Muscle of leg (tissue), 16 donors: ENCODE measurements around the gene ALG3. TPM values are rescaled to one million over a fixed set of nuclear protein-coding genes. Genes with fewer than 3 reads are reported as not detected.

ENCODE experiments used
- DNase-seq: peaks from one replicate; pipeline ENCODE4 v3.0.0; 2013
- H3K27ac ChIP-seq: one replicate; pipeline ENCODE4 v1.5.1; 2013; ENCODE audit warnings: mild to moderate bottlenecking, low read length, control low read depth
- H3K27me3 ChIP-seq: one replicate; pipeline ENCODE4 v1.6.1; 2013; ENCODE audit warnings: low read length; ENCODE audit not compliant: control insufficient read depth, insufficient read depth
- H3K36me3 ChIP-seq: one replicate; pipeline ENCODE4 v1.6.1; 2013; ENCODE audit warnings: low read length; ENCODE audit not compliant: control insufficient read depth, insufficient read depth
- H3K4me1 ChIP-seq: one replicate; pipeline ENCODE4 v1.6.1; 2013; ENCODE audit warnings: low read length; ENCODE audit not compliant: control insufficient read depth, insufficient read depth
- H3K4me3 ChIP-seq: one replicate; pipeline ENCODE4 v1.5.1; 2013; ENCODE audit warnings: low read length, control low read depth
- H3K9me3 ChIP-seq: replicated peaks from 2 replicates; pipeline ENCODE4 v1.6.1; 2013; ENCODE audit warnings: low read depth, low read length; ENCODE audit not compliant: control insufficient read depth
- WGBS: methylation state at CpG from one replicate; pipeline ENCODE4 v1.1.5; 2013; ENCODE audit warnings: missing lambda C conversion rate; ENCODE audit not compliant: insufficient coverage; 5-methylcytosine and 5-hydroxymethylcytosine counted together
- long read RNA-seq, 11 donors: transcript quantifications; one replicate each; lab custom pipeline, GENCODE V29; 2026
- polyA plus RNA-seq, 8 donors: library from polyadenylated mRNA; unstranded; fragments of 120-200 nt; gene quantifications; one replicate each; pipeline versions ENCODE4 v1.2.1 to v1.2.3, GENCODE V29; 2013; ENCODE audit warnings: inconsistent platforms in 1 of 8, low replicate concordance in 1 of 8; ENCODE audit not compliant: insufficient read length in 8 of 8, insufficient read depth in 1 of 8
- total RNA-seq: library from RNA; stranded (reverse); fragments of 120-200 nt; gene quantifications from one replicate; pipeline ENCODE4 v1.2.4, GENCODE V29; 2013

The ALG3 gene
- total RNA-seq, result 9.6 TPM
- polyA plus RNA-seq, result 10 to 100 TPM; 21.5 to 28.0 (median 23.2) TPM
- long read RNA-seq, donor 1, partial matches to known transcripts, result 0 of 4 reads
- long read RNA-seq, donor 1, other reads (novel, unspliced or antisense), result 0 of 4 reads
- long read RNA-seq, donor 2, partial matches to known transcripts, result 0 of 1 reads
- long read RNA-seq, donor 2, other reads (novel, unspliced or antisense), result 0 of 1 reads
- long read RNA-seq, donor 3, transcript ALG3-201 (9 exons, 1,528 nt), result major isoform, 6 of 8 reads
- long read RNA-seq, donor 3, partial matches to known transcripts, result 0 of 8 reads
- long read RNA-seq, donor 3, other reads (novel, unspliced or antisense), result 0 of 8 reads
- long read RNA-seq, donor 4, partial matches to known transcripts, result 0 of 4 reads
- long read RNA-seq, donor 4, other reads (novel, unspliced or antisense), result 0 of 4 reads
- long read RNA-seq, donor 5, transcript ALG3-201 (9 exons, 1,528 nt), result major isoform, 14 of 18 reads
- long read RNA-seq, donor 5, partial matches to known transcripts, result 0 of 18 reads
- long read RNA-seq, donor 5, other reads (novel, unspliced or antisense), result 0 of 18 reads
- long read RNA-seq, donor 6, partial matches to known transcripts, result 0 of 7 reads
- long read RNA-seq, donor 6, other reads (novel, unspliced or antisense), result 0 of 7 reads
- long read RNA-seq, donor 7, transcript ALG3-201 (9 exons, 1,528 nt), result major isoform, 6 of 12 reads
- long read RNA-seq, donor 7, partial matches to known transcripts, result 5 of 12 reads
- long read RNA-seq, donor 7, other reads (novel, unspliced or antisense), result 0 of 12 reads
- long read RNA-seq, donor 8, transcript ALG3-201 (9 exons, 1,528 nt), result major isoform, 6 of 9 reads
- long read RNA-seq, donor 8, partial matches to known transcripts, result 0 of 9 reads
- long read RNA-seq, donor 8, other reads (novel, unspliced or antisense), result 0 of 9 reads
- long read RNA-seq, donor 9, transcript ALG3-201 (9 exons, 1,528 nt), result major isoform, 7 of 102 reads
- long read RNA-seq, donor 9, partial matches to known transcripts, result 80 of 102 reads
- long read RNA-seq, donor 9, other reads (novel, unspliced or antisense), result 14 of 102 reads
- long read RNA-seq, donor 10, transcript ALG3-201 (9 exons, 1,528 nt), result major isoform, 9 of 15 reads
- long read RNA-seq, donor 10, partial matches to known transcripts, result 5 of 15 reads
- long read RNA-seq, donor 10, other reads (novel, unspliced or antisense), result 0 of 15 reads
- long read RNA-seq, donor 11, transcript ALG3-201 (9 exons, 1,528 nt), result major isoform, 7 of 7 reads
- long read RNA-seq, donor 11, partial matches to known transcripts, result 0 of 7 reads
- long read RNA-seq, donor 11, other reads (novel, unspliced or antisense), result 0 of 7 reads

GRCh38 chr3:184248454-184249411 lies at the start of gene ALG3:
Gene ALG3 (minus strand): TSS chr3:184248962. CDS start chr3:184248940, 22 bp downstream.
- H3K9me3 ChIP-seq, result no peaks in the 10 kb centered on the region
- peak within 1 kb of the TSS; percentile 69 for H3K4me3 ChIP-seq
- H3K4me1 ChIP-seq, result peaks cover 13% of the 10 kb centered on the region
- no peaks in the 10 kb centered on the region for H3K27me3 ChIP-seq
- under 1% methylated on average over 41 of the region's 49 CpGs for WGBS
- peaks cover 18% of the 10 kb centered on the region for H3K36me3 ChIP-seq
- DNase-seq, result peak; percentile 92
- peak within 1 kb of the TSS; percentile 73 for H3K27ac ChIP-seq

DNA sequence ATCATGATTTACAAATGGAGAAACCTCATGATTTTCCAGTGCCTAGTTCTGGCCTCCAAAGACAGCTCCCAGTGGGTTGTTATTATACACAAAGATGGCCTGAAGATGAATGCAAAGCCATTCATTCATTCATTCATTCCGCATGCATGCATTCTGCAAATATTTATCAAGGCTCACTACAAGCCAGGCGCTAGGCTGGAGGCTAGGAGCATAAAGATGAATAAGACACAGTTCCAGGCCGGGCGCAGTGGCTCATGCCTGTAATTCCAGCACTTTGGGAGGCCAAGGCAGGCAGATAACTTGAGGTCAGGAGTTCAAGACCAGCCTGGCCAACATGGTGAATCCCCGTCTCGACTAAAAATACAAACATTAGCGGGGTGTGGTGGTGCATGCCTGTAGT lies 47.9 kb upstream of the ALG3 start:
- H3K36me3 ChIP-seq, result peaks cover 12% of the 10 kb centered on the region
- no peak for DNase-seq
- no peaks in the 10 kb centered on the region for H3K27me3 ChIP-seq
- no peak overlapping the region for H3K4me3 ChIP-seq
- 79% methylated on average over 6 of the region's 7 CpGs for WGBS
- peaks cover 14% of the 10 kb centered on the region for H3K4me1 ChIP-seq
- no peaks in the 10 kb centered on the region for H3K9me3 ChIP-seq
- no peak overlapping the region for H3K27ac ChIP-seq

DNA sequence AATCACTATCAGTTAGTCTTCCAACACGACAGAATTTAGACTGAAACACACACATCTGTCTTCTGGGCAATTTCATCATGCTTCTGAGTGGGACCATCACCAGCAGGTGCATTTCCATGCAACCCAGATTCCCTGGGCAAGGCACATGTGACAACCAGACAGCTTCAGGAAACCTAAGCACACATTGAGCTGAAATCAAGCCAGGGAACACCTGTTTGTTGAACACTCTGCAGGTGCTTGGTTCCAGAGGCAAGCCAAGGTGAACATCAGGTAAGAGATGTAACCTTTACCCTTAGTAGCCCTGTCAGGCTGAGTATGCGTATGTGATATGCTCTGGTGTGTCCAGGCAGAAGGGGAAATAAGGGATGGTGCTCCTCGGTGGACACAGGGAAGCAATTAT lies 47.0 kb upstream of the ALG3 start:
- no peaks in the 10 kb centered on the region for H3K9me3 ChIP-seq
- H3K4me1 ChIP-seq, result peaks cover 14% of the 10 kb centered on the region
- WGBS, result 14% methylated on average over 1 of the region's 3 CpGs
- H3K27me3 ChIP-seq, result no peaks in the 10 kb centered on the region
- no peak overlapping the region for H3K27ac ChIP-seq
- DNase-seq, result no peak
- no peak overlapping the region for H3K4me3 ChIP-seq
- H3K36me3 ChIP-seq, result peaks cover 7% of the 10 kb centered on the region

GRCh38 chr3:184291738-184292445 lies 43.1 kb upstream of the ALG3 start:
- Histone ChIP-seq H3K4me1 (no peaks in the 10 kb centered on the region), H3K9me3 (no peaks in the 10 kb centered on the region), H3K27me3 (peaks cover 8% of the 10 kb centered on the region), H3K36me3 (no peaks in the 10 kb centered on the region), H3K4me3 (no peak overlapping the region), H3K27ac (no peak overlapping the region)
- no peak for DNase-seq
- 86% methylated on average over 13 of the region's 21 CpGs for WGBS

DNA sequence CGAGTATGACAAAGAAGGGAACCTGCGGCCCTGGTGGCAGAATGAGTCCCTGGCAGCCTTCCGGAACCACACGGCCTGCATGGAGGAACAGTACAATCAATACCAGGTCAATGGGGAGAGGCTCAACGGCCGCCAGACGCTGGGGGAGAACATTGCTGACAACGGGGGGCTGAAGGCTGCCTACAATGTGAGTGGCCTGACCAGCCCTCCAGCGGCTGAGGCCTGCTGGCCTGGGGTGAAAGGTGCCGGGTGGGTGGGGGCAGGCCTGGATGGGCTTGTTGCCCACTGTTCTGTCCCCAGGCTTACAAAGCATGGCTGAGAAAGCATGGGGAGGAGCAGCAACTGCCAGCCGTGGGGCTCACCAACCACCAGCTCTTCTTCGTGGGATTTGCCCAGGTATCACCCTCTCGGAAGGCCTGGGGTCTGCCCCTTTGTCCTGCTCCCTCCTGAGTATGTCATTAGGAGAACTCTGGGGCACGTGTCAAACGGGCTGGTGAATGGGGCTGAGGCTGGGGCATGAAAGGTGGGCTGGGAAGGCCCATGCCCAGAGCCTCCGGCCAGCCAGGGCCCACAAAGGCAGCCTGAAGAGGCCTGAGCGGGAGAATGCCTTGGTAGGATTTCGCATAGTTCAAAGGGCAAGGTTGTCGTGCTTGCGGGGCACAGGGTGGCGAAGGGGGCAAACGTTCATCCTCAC lies 42.4 kb upstream of the ALG3 start:
- Histone ChIP-seq H3K4me3 (no peak overlapping the region), H3K27me3 (peaks cover 8% of the 10 kb centered on the region), H3K9me3 (no peaks in the 10 kb centered on the region), H3K36me3 (no peaks in the 10 kb centered on the region), H3K4me1 (no peaks in the 10 kb centered on the region), H3K27ac (no peak overlapping the region)
- WGBS, result 80% methylated on average over 21 of the region's 22 CpGs
- DNase-seq, result no peak

DNA sequence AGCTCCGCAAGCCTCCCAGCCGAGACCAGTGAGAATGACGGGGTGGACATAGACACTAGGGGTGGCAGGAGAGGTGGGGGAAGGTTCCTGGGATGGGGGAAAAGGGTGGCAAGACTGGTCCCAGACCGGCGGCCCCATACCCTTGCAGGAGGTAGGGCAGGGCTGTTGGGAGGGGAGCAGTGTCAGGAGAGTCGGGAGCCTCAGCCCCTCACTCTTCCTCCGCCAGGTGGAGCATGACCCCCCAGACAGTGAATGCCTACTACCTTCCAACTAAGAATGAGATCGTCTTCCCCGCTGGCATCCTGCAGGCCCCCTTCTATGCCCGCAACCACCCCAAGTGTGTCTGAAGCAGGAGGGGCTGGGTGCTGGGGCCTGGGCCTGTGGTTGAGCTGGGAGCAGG lies 41.6 kb upstream of the ALG3 start:
- Histone ChIP-seq H3K36me3 (no peaks in the 10 kb centered on the region), H3K4me3 (no peak overlapping the region), H3K4me1 (no peaks in the 10 kb centered on the region), H3K27me3 (peaks cover 8% of the 10 kb centered on the region), H3K9me3 (no peaks in the 10 kb centered on the region), H3K27ac (no peak overlapping the region)
- 80% methylated on average over 3 of the region's 10 CpGs for WGBS
- DNase-seq, result no peak

DNA sequence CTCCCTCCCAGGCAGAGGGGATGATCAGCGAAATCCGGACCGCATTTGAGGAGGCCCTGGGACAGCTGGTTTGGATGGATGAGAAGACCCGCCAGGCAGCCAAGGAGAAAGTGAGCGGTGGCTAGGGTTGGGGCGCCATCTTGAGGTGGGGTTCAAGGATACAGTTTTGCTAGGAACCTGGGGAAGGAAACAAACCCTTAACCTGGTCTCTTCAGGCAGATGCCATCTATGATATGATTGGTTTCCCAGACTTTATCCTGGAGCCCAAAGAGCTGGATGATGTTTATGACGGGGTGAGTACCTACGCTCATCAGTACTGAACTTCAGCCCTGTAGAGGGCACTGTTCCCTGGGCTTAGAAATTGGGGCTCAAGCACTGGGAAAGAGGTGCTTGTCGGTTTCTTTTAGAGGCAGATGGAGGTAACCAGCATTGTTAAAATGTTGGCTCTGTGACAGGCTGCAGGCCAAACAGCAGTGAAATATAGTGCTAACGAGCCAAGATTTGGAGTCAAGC lies 40.7 kb upstream of the ALG3 start:
- Histone ChIP-seq H3K27me3 (peaks cover 8% of the 10 kb centered on the region), H3K9me3 (no peaks in the 10 kb centered on the region), H3K4me1 (no peaks in the 10 kb centered on the region), H3K27ac (no peak overlapping the region), H3K4me3 (no peak overlapping the region), H3K36me3 (no peaks in the 10 kb centered on the region)
- 26% methylated on average over 5 of the region's 10 CpGs for WGBS
- DNase-seq, result peak; percentile 19

GRCh38 chr3:184284696-184285095 lies 35.9 kb upstream of the ALG3 start:
- H3K9me3 ChIP-seq, result no peaks in the 10 kb centered on the region
- peak; percentile 95 for DNase-seq
- no peaks in the 10 kb centered on the region for H3K4me1 ChIP-seq

More at GRCh38 chr3:184284696-184285095, 35.9 kb upstream of the ALG3 start:
- 23% methylated on average over 3 of the region's 4 CpGs for WGBS
- peak overlapping the region; percentile 47 for H3K27ac ChIP-seq
- H3K4me3 ChIP-seq, result no peak overlapping the region
- peaks cover 11% of the 10 kb centered on the region for H3K27me3 ChIP-seq
- no peaks in the 10 kb centered on the region for H3K36me3 ChIP-seq
